OCI-LY7 (cell line): ENCODE measurements around the gene BACH2.

Source experiments
- EZH2phosphoT487 ChIP-seq: fragments of 200-600 bp; sonication (generic); IDR thresholded peaks from 2 replicates; pipeline ENCODE4 v1.6.1; 2018; ENCODE audit warnings: low read depth, borderline replicate concordance, mild to moderate bottlenecking, mixed run types, antibody characterized with exemption, low read length, moderate library complexity, mixed read lengths
- TF ChIP-seq, protein P1 (sequence below): fragments of 200-600 bp; sonication (generic); conservative IDR thresholded peaks from 2 replicates; pipeline ENCODE4 v1.5.1; 2014; ENCODE audit warnings: mild to moderate bottlenecking, antibody characterized with exemption, low read length, moderate library complexity, mixed read lengths

DNA sequence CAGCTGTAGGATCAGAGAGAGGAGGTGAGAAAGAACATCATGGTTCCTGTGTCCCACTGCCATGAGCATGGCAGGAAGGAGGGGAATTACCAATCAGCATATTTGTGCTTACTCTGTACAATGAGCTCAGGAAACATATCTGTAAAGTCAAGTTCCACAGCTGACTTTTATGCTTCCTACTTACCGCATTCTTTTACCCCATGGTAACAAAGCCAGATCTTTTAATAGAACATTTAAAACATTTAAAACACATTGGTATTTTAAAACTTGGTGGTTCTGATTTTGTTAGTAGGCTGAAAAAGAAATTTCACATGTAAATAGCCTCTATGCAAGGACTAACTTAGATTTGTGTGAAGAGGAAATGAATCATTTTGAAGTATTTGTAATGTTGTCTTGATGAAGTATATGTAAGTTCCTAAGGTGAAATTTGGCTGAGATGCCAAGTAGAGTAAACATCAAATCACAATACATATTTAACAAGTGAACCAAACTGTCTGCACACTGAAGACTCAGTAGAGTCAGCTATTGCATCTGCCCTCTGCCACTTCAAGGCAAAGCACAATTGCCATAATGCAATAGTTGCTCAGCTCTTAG lies 287.6 kb downstream of the BACH2 start:
- no peak for TF ChIP-seq EZH2phosphoT487
- TF ChIP-seq, protein P1, sequence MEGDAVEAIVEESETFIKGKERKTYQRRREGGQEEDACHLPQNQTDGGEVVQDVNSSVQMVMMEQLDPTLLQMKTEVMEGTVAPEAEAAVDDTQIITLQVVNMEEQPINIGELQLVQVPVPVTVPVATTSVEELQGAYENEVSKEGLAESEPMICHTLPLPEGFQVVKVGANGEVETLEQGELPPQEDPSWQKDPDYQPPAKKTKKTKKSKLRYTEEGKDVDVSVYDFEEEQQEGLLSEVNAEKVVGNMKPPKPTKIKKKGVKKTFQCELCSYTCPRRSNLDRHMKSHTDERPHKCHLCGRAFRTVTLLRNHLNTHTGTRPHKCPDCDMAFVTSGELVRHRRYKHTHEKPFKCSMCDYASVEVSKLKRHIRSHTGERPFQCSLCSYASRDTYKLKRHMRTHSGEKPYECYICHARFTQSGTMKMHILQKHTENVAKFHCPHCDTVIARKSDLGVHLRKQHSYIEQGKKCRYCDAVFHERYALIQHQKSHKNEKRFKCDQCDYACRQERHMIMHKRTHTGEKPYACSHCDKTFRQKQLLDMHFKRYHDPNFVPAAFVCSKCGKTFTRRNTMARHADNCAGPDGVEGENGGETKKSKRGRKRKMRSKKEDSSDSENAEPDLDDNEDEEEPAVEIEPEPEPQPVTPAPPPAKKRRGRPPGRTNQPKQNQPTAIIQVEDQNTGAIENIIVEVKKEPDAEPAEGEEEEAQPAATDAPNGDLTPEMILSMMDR: no peak
